Measurements from ENCODE around the gene AK1. TPM values are rescaled to one million over a fixed set of nuclear protein-coding genes. Genes with fewer than 3 reads are reported as not detected.

AK1 gene
- total RNA-seq, 2 experiments from 2014 or later = 46.8 to 54.6 TPM

GRCh38 chr9:127825319-127826051, 52.0 kb downstream of the AK1 start:
- ATAC-seq (ENCODE audit: low read depth) = no peak
- Mint-ChIP-seq H3K4me3 (no peak overlapping the region), H3K9me3 (no peaks in the 10 kb centered on the region), H3K27me3 (no peaks in the 10 kb centered on the region), H3K27ac (no peak overlapping the region), H3K4me1 (no peaks in the 10 kb centered on the region), H3K36me3 (no peaks in the 10 kb centered on the region)
- DNase-seq = no peak
- POLR2A ChIA-PET = interaction anchor here (0.9 kb wide), 1 partner anchor 28 kb away, joined by 8 read pairs; no protein-coding TSS in a partner anchor

- Mint-ChIP-seq H3K27me3 (no peaks in the 10 kb centered on the region), H3K9me3 (no peaks in the 10 kb centered on the region), H3K36me3 (no peaks in the 10 kb centered on the region), H3K4me1 (no peaks in the 10 kb centered on the region), H3K27ac (no peak overlapping the region), H3K4me3 (no peak overlapping the region)
- no peak for DNase-seq
- POLR2A ChIA-PET = no interaction called here
- ATAC-seq (ENCODE audit: low read depth) = no peak
Measured at GRCh38 chr9:127822108-127822507, 55.4 kb downstream of the AK1 start.

GRCh38 chr9:127818574-127818973, 58.9 kb downstream of the AK1 start:
- H3K4me1 Mint-ChIP-seq = no peaks in the 10 kb centered on the region
- no peak for ATAC-seq (ENCODE audit: low read depth)
- POLR2A ChIA-PET = interaction anchor here (0.5 to 1.3 kb wide), 3 partner anchors 10 to 147 kb away, joined by 3 to 5 read pairs (median 3); no protein-coding TSS in a partner anchor
- no peak for DNase-seq
- H3K4me3 Mint-ChIP-seq = no peak overlapping the region
- H3K27ac Mint-ChIP-seq = no peak overlapping the region
- no peaks in the 10 kb centered on the region for H3K36me3 Mint-ChIP-seq
- no peaks in the 10 kb centered on the region for H3K9me3 Mint-ChIP-seq
- no peaks in the 10 kb centered on the region for H3K27me3 Mint-ChIP-seq

- H3K4me1 Mint-ChIP-seq = no peaks in the 10 kb centered on the region
- no peak for DNase-seq
- no peak overlapping the region for H3K4me3 Mint-ChIP-seq
- peak overlapping the region; percentile 4 for H3K27ac Mint-ChIP-seq
- no peaks in the 10 kb centered on the region for H3K27me3 Mint-ChIP-seq
- H3K36me3 Mint-ChIP-seq = no peaks in the 10 kb centered on the region
- no peaks in the 10 kb centered on the region for H3K9me3 Mint-ChIP-seq
- no peak for ATAC-seq (ENCODE audit: low read depth)
- POLR2A ChIA-PET = interaction anchor here (0.5 to 1.1 kb wide), 4 partner anchors 9 to 148 kb away, joined by 3 to 5 read pairs (median 3); no protein-coding TSS in a partner anchor
Measured at GRCh38 chr9:127817881-127818434, 59.5 kb downstream of the AK1 start.

- Mint-ChIP-seq H3K27ac (no peak overlapping the region), H3K4me3 (no peak overlapping the region), H3K27me3 (no peaks in the 10 kb centered on the region), H3K9me3 (no peaks in the 10 kb centered on the region), H3K36me3 (peaks cover under 1% of the 10 kb centered on the region), H3K4me1 (no peaks in the 10 kb centered on the region)
- DNase-seq = no peak
- POLR2A ChIA-PET = interaction anchor here (0.9 kb wide), 1 partner anchor 15 kb away, joined by 3 read pairs; no protein-coding TSS in a partner anchor
- ATAC-seq (ENCODE audit: low read depth) = no peak
Measured at GRCh38 chr9:127816728-127817127, 60.7 kb downstream of the AK1 start.

Small RNAs within 50 kb of the gene (microRNA-seq; reads per million reads assigned to microRNA genes)
- gene MIR4672 = not detected

Other genes with a start within 250 kb of the AK1 start
- gene CFAP157, start 170.7 kb downstream of the AK1 start, total RNA-seq = under 1 TPM in 1 of 2 experiments, not detected in 1; 0.23 TPM
- 10 to 100 TPM in 1 of 2 experiments, 1 to 10 TPM in 1; 9.9 to 13.1 TPM for gene PTRH1, start 162.0 kb downstream of the AK1 start, total RNA-seq
- 1 to 10 TPM; 4.4 to 5.3 TPM for gene TTC16, start 161.6 kb downstream of the AK1 start, total RNA-seq
- 10 to 100 TPM; 21.7 to 24.4 TPM for gene TOR2A, start 142.4 kb downstream of the AK1 start, total RNA-seq
- gene SH2D3C, start 99.0 kb downstream of the AK1 start, total RNA-seq = 10 to 100 TPM; 64.6 to 67.1 TPM
- gene CDK9, start 91.6 kb downstream of the AK1 start, total RNA-seq = 100 to 1,000 TPM; 134 to 136 TPM
- 100 to 1,000 TPM; 108 to 109 TPM for gene FPGS, start 74.8 kb downstream of the AK1 start, total RNA-seq
- 10 to 100 TPM; 19.7 to 20.1 TPM for gene ENG, start 23.0 kb downstream of the AK1 start, total RNA-seq
- 100 to 1,000 TPM; 105 to 112 TPM for gene ST6GALNAC6, start 21.9 kb upstream of the AK1 start, total RNA-seq
- 10 to 100 TPM; 51.1 to 59.5 TPM for gene ST6GALNAC4, start 39.4 kb upstream of the AK1 start, total RNA-seq
- gene PIP5KL1, start 53.1 kb upstream of the AK1 start, total RNA-seq = 1 to 10 TPM; 1.5 to 1.9 TPM
- 10 to 100 TPM; 49.2 to 54.2 TPM for gene DPM2, start 60.2 kb upstream of the AK1 start, total RNA-seq
- 100 to 1,000 TPM; 329 to 366 TPM for gene EEIG1, start 103.3 kb upstream of the AK1 start, total RNA-seq
- 10 to 100 TPM; 11.8 to 13.2 TPM for gene NAIF1, start 189.6 kb upstream of the AK1 start, total RNA-seq
- 10 to 100 TPM; 21.2 to 21.8 TPM for gene SLC25A25, start 190.6 kb upstream of the AK1 start, total RNA-seq